ENCODE measurements around the gene SYNGR3.

DNA sequence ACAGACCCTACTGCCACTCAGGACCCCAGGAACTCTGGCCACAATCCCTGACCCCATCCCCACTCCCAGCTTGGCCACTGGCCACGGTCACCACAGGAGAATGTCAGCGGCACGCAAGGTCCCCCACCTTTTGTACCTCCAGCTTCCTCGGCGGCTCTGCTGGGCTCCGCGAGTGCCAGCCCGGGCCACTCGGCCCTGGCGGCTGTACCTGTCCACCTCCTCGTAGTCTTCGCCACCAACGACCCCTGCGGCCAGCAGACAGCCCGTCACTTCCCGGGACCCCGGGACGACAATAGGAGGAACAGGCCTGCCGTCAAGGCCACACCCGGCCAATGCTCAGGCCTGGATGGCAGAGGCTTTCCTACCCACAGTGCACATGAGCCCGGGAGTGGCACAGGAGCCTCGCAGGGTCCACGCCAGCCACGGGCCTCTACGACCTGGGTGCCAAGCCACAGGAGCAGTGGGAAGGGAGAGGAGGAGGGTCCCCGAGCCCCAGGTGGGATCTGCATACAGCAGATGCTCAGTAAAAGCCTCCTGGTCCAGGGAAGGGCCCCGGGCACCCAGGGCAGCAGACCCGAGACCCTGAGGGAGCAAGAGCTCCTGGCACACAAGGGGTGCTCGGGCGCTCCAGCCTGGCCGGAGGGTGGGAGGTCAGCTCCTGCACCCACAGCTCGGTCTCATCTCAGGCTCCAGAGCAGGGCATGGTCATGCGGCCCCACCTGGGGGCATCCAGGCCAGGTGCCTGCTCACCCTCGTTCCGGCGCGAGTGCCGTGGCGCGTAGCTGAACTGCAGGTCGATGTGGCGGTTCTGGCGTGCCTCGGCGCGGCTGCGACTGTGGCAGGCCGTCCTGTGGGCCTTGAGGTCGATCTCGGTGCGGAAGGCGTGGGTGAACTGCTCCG is 11.9 kb downstream of the SYNGR3 start:
- no peak for TF ChIP-seq POLR2A (IDR thresholded peaks at IDR 0.05)
- TF ChIP-seq, protein P1, sequence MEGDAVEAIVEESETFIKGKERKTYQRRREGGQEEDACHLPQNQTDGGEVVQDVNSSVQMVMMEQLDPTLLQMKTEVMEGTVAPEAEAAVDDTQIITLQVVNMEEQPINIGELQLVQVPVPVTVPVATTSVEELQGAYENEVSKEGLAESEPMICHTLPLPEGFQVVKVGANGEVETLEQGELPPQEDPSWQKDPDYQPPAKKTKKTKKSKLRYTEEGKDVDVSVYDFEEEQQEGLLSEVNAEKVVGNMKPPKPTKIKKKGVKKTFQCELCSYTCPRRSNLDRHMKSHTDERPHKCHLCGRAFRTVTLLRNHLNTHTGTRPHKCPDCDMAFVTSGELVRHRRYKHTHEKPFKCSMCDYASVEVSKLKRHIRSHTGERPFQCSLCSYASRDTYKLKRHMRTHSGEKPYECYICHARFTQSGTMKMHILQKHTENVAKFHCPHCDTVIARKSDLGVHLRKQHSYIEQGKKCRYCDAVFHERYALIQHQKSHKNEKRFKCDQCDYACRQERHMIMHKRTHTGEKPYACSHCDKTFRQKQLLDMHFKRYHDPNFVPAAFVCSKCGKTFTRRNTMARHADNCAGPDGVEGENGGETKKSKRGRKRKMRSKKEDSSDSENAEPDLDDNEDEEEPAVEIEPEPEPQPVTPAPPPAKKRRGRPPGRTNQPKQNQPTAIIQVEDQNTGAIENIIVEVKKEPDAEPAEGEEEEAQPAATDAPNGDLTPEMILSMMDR (IDR thresholded peaks at IDR 0.05 in 4 of 5, conservative IDR thresholded peaks at IDR 0.05 in 1 of 5): no peak
